Rectal smooth muscle tissue (tissue), 1 donor: ENCODE measurements around the gene UQCC5.

ENCODE experiments used
- H3K27ac ChIP-seq: one replicate; pipeline ENCODE4 v1.7.0; 2013; ENCODE audit warnings: low read depth, low read length, inconsistent platforms
- H3K27me3 ChIP-seq: one replicate; pipeline ENCODE4 v1.7.0; 2013; ENCODE audit warnings: low read length; ENCODE audit not compliant: control insufficient read depth, insufficient read depth
- H3K36me3 ChIP-seq: one replicate; pipeline ENCODE4 v1.7.0; 2013; ENCODE audit warnings: low read length; ENCODE audit not compliant: control insufficient read depth, insufficient read depth
- H3K4me1 ChIP-seq: one replicate; pipeline ENCODE4 v1.7.0; 2013; ENCODE audit warnings: low read length; ENCODE audit not compliant: control insufficient read depth, insufficient read depth
- H3K4me3 ChIP-seq: one replicate; pipeline ENCODE4 v1.7.0; 2013; ENCODE audit warnings: low read length
- H3K9ac ChIP-seq: one replicate; pipeline ENCODE4 v1.7.0; 2013; ENCODE audit warnings: low read length

Gene UQCC5

GRCh38 chr3:52555056-52555455, 18.7 kb downstream of the UQCC5 start:
- Histone ChIP-seq H3K9ac (no peak overlapping the region), H3K36me3 (peaks cover 21% of the 10 kb centered on the region), H3K27me3 (no peaks in the 10 kb centered on the region), H3K27ac (no peak overlapping the region), H3K4me3 (no peak overlapping the region), H3K4me1 (no peaks in the 10 kb centered on the region)

- Histone ChIP-seq H3K9ac (no peak overlapping the region), H3K27me3 (no peaks in the 10 kb centered on the region), H3K27ac (no peak overlapping the region), H3K4me1 (no peaks in the 10 kb centered on the region), H3K36me3 (peaks cover 21% of the 10 kb centered on the region), H3K4me3 (no peak overlapping the region)
These were observed 20.9 kb downstream of the UQCC5 start for GRCh38 chr3:52557011-52557960.

- Histone ChIP-seq H3K4me3 (no peak overlapping the region), H3K36me3 (peaks cover 18% of the 10 kb centered on the region), H3K4me1 (no peaks in the 10 kb centered on the region), H3K27ac (no peak overlapping the region), H3K27me3 (no peaks in the 10 kb centered on the region), H3K9ac (no peak overlapping the region)
These were observed 22.0 kb downstream of the UQCC5 start for GRCh38 chr3:52558436-52558835.

- H3K4me1 ChIP-seq, result no peaks in the 10 kb centered on the region
- H3K4me3 ChIP-seq, result no peak overlapping the region
- H3K27me3 ChIP-seq, result no peaks in the 10 kb centered on the region
- no peak overlapping the region for H3K9ac ChIP-seq
- peaks cover 8% of the 10 kb centered on the region for H3K36me3 ChIP-seq
- H3K27ac ChIP-seq, result no peak overlapping the region
These were observed 24.8 kb downstream of the UQCC5 start for GRCh38 chr3:52561028-52561747.

- no peak overlapping the region for H3K9ac ChIP-seq
- no peaks in the 10 kb centered on the region for H3K27me3 ChIP-seq
- peaks cover 9% of the 10 kb centered on the region for H3K36me3 ChIP-seq
- no peak overlapping the region for H3K4me3 ChIP-seq
- no peaks in the 10 kb centered on the region for H3K4me1 ChIP-seq
- H3K27ac ChIP-seq, result no peak overlapping the region
These were observed 27.6 kb downstream of the UQCC5 start for GRCh38 chr3:52563984-52564383.

- H3K4me1 ChIP-seq, result no peaks in the 10 kb centered on the region
- no peak overlapping the region for H3K27ac ChIP-seq
- H3K27me3 ChIP-seq, result no peaks in the 10 kb centered on the region
- no peak overlapping the region for H3K9ac ChIP-seq
- no peak overlapping the region for H3K4me3 ChIP-seq
- peaks cover 4% of the 10 kb centered on the region for H3K36me3 ChIP-seq
These were observed 31.7 kb downstream of the UQCC5 start for GRCh38 chr3:52568069-52568468.

- no peak overlapping the region for H3K9ac ChIP-seq
- peaks cover 2% of the 10 kb centered on the region for H3K36me3 ChIP-seq
- no peaks in the 10 kb centered on the region for H3K27me3 ChIP-seq
- no peaks in the 10 kb centered on the region for H3K4me1 ChIP-seq
- H3K4me3 ChIP-seq, result no peak overlapping the region
- H3K27ac ChIP-seq, result no peak overlapping the region
These were observed 33.7 kb downstream of the UQCC5 start for GRCh38 chr3:52570076-52570475.

GRCh38 chr3:52572221-52572620, 35.8 kb downstream of the UQCC5 start:
- Histone ChIP-seq H3K27me3 (no peaks in the 10 kb centered on the region), H3K4me3 (no peak overlapping the region), H3K36me3 (peaks cover 6% of the 10 kb centered on the region), H3K27ac (no peak overlapping the region), H3K4me1 (no peaks in the 10 kb centered on the region), H3K9ac (no peak overlapping the region)

GRCh38 chr3:52574056-52574965, 37.9 kb downstream of the UQCC5 start:
- Histone ChIP-seq H3K36me3 (peaks cover 15% of the 10 kb centered on the region), H3K4me1 (no peaks in the 10 kb centered on the region), H3K27ac (no peak overlapping the region), H3K4me3 (no peak overlapping the region), H3K27me3 (no peaks in the 10 kb centered on the region), H3K9ac (no peak overlapping the region)
